IPS DF 4.7 (cell line): Measurements from ENCODE around the gene EP400.
"Not testable (repeated sequence)": the region's sequence is repeated elsewhere in the genome, so short reads cannot be mapped to it uniquely, and the experiment has no call there.

Source experiments
- DNase-seq: peaks from one replicate; pipeline ENCODE4 v3.0.0-alpha.2; 2013; ENCODE audit warnings: low spot score; ENCODE audit errors: extremely low read depth

The EP400 gene

DNA sequence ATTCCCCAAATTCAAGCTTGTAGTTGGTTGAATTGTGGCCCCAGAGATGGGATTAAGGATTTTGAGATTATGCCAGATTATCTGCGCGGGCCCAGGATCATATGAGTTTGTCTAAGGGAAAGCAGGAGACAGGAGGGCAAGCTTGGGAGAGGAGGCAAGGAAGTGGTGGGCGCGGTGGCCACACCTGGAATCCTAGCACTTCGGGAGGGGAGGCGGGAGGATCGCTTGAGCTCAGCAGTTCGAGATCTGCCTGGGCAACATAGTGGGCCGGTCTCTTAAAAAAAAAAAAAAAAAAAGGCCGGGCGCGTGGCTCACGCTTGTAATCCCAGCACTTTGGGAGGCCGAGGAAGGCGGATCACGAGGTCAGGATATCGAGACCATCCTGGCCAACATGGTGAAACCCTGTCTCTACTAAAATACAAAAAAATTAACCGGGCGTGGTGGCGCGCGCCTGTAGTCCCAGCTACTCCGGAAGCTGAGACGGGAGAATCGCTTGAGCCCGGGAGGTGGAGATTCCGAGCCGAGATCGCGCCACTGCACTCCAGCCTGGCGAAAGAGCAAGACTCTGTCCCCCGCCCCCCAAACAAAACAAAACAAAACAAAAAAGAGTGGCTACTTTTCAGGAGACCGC lies 21.5 kb upstream of the EP400 start:
- DNase-seq: no peak

GRCh38 chr12:131928711-131929580 lies 20.8 kb upstream of the EP400 start, which contains the start of gene PUS1:
PUS1 (plus strand) TSS chr12:131929276; CDS start chr12:131929723, 447 bp downstream.
- no peak for DNase-seq

DNA sequence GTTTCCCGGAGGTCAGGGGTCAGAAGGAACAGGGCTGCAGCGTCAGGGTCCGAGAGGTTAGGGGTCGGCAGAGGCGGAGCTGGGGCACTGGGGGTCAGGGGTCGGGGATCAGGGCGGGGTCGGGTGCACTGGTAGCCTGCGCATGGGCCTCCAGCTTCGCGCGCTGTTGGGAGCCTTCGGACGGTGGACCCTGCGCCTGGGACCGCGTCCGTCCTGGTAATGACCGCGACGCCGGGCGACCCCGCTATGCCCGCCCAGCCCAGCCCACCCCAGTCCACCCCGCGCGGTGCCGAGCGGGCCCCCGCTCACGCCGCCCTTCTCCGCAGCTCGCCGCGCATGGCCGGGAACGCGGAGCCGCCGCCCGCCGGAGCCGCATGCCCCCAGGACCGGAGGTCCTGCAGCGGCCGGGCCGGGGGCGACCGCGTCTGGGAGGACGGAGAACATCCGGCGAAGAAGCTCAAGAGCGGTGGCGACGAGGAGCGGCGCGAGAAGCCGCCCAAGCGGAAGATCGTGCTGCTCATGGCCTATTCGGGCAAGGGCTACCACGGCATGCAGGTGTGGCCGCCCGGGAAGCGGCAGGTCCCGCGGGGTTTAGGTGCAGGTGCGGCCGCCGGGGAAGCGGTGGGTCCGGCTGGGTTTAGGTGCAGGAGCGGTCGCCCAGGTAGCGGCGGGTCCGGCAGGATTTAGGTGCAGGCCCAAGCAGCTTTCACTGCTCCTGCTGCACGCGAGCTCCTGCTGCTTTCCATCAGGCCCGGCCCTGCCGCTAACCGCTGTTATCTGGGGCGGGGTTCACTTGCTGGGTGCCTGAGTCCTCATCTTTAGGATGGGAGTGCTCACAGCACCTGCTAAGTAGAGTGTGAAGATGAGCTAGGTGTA lies 19.9 kb upstream of the EP400 start:
- DNase-seq: no peak

- no peak for DNase-seq
Observed at GRCh38 chr12:131930510-131930909, 19.2 kb upstream of the EP400 start.

DNA sequence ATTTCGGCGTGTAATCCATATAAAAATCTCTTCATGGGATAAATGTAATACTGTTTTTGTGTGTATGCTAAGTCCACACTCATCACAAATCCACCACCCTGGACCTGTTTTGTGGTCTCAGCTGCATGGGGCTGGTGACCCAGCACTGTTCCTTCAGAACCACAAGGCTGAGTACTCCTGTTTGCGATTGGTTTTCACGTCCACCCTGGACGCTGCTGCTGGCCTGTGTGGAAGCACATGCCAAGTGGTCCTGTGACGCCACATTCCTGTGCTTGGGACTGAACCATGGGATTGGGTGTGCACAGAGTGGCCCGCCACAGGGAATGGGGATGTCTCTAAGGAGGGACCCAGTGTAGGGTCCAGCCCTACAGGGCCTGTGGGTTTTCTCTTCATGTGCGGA lies 16.4 kb upstream of the EP400 start:
- DNase-seq: no peak

- DNase-seq: no peak
Observed at GRCh38 chr12:131934535-131934934, 15.2 kb upstream of the EP400 start.

GRCh38 chr12:131938082-131938481 lies 11.7 kb upstream of the EP400 start:
- no peak for DNase-seq

DNA sequence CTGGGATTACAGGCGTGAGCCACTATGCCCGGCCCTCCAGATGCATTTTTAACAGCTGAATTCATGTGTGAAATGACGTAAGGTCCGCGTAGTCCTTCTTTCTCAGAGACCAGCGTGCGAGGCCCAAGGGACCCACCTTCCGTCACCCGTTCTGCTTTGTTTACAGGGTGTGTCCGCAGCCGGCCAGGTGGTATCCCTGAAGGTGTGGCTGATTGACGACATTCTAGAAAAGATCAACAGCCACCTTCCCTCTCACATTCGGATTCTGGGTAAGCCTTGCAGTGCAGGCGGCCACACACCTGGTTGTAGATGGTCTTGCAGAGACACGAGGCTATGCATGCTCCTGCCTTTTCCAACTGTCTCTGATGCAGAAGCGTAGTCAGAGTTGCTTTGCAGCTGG lies 10.7 kb upstream of the EP400 start:
- no peak for DNase-seq

GRCh38 chr12:131940141-131940547 lies 9.6 kb upstream of the EP400 start:
- no peak for DNase-seq

DNA sequence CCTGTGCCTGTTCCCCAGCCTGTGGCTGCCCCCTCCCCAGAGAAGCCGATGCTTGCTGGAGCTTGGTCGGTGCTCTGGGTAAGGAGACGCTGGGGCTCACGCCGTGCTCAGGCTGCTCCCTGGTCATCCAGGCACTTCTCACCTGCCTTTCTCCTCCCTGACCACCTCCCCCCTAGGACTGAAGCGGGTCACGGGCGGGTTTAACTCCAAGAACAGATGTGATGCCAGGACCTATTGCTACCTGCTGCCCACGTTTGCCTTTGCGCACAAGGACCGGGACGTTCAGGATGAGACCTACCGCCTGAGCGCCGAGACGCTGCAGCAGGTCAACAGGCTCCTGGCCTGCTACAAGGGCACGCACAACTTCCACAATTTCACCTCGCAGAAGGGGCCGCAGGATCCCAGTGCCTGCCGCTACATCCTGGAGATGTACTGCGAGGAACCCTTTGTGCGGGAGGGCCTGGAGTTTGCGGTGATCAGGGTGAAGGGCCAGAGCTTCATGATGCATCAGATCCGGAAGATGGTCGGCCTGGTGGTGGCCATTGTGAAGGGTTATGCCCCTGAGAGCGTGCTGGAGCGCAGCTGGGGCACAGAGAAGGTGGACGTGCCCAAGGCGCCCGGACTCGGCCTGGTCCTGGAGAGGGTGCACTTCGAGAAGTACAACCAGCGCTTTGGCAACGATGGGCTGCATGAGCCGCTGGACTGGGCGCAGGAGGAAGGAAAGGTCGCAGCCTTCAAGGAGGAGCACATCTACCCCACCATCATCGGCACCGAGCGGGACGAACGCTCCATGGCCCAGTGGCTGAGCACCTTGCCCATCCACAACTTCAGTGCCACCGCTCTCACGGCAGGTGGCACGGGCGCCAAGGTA lies 8.4 kb upstream of the EP400 start:
- no peak for DNase-seq

GRCh38 chr12:131941987-131942341 lies 7.8 kb upstream of the EP400 start:
- no peak for DNase-seq

DNA sequence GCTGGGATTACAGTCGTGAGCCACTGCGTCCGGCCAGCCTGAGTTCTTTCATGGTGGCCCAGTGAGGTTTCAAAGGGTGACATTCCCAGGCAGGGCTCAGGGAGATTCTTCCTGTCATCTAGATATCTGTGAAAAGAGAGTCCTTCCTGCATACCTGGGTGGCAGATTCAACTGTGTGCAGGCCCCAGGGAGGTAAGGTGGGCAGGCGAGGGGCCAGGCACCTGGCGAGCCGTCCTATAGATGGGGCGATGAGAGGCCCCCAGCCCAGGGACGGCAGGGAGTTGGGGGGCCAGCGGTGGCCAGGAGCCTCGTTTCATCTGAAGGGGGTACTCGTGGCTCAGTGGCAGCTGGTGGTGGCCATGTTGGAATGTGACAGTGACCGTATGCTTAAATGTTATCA lies 7.1 kb upstream of the EP400 start:
- no peak for DNase-seq

DNA sequence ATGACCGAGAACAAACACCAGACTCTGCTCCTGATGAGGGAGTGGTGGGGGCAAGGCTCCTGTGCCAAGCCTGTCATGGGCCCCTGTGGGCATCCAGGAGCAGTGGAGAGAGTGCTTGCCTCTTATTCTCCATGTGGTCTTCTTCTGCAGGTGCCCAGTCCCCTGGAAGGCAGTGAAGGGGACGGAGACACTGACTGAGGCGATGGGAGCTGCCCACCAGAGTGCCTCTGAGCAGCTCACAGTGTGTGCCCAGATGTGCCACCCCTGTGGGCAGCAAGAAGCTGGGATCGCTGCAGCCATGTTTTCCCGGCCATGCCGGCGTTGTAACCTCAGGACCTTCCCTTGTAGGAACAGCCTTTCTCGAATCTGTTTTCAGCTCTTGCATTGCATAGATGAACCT lies 6.4 kb upstream of the EP400 start:
- DNase-seq: no peak

DNA sequence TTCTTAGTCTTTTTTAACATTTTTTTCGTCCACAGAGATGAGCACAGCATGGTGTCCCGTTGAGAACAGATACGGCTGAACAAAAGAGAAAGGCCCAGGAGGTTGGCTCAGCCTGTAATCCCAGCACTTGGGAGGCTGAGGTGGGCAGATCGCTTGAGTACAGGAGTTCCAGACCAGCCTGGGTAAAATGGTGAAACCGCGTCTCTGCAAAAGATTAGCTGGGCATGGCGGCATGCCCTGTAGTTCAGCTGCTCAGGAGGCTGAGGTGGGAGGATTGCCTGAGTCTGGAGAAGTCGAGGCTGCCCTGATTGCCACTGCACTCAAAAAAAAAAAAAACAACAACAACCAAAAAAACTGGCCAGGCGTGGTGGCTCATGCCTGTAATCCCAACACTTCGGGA lies 5.9 kb upstream of the EP400 start:
- DNase-seq: no peak

DNA sequence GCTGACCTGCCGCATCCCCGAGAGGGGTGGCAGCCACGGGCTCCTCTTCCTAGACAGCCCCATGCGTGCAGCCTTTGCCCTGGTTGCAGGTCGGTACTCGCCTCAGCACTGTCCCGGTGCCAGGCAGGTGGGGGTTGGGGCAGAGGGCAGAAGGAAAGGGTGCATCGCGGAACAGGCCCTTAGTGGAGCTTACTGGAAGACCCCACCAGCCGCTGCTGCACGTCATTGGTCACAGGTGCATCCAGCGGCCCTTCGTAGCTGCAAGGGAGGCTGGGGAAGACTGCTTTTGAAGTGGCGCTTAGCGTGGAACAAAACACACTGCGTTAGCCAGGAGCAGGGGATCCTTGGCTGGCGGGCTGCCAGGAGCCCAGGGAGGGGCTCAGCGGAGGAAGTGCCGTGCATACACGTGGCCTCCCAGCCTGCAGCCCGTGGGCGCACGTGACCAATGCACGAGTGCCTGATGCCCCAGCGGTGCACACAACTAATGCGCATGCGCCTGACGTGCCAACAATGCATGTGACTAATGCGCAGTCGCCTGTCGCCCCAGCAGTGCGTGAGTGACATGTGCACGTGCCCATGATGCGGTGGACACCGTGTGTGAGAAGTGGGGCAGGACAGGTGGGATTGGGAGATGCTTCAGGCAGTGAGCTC lies 5.0 kb upstream of the EP400 start:
- no peak for DNase-seq

GRCh38 chr12:131946757-131947156 lies 3.0 kb upstream of the EP400 start:
- no peak for DNase-seq

DNA sequence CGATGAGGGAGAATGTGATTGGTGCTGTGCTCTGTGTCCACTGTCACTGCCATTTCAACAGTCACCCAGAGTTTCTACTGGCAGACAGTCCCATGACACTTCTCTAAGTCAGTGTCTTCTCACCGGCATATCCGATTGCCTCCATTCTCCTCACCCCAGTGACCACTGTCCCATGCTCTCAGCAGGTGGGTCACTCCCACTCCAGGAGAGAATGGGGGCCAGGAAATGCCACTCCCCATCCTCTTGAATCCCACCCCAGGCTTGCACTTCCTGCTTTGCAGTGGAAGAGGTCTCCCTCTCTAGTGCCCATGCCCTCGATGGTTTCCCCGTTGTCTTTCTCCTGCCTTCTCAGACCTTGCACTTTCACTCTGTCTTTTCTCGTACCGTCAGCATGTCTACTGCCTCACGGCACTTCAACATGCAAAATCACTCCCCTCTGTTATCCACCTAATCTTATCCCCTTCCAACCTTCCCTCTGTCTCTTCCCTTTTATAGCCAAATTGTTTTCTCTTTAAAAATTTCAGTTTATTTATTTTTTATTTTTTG lies 2.2 kb upstream of the EP400 start:
- DNase-seq: no peak

DNA sequence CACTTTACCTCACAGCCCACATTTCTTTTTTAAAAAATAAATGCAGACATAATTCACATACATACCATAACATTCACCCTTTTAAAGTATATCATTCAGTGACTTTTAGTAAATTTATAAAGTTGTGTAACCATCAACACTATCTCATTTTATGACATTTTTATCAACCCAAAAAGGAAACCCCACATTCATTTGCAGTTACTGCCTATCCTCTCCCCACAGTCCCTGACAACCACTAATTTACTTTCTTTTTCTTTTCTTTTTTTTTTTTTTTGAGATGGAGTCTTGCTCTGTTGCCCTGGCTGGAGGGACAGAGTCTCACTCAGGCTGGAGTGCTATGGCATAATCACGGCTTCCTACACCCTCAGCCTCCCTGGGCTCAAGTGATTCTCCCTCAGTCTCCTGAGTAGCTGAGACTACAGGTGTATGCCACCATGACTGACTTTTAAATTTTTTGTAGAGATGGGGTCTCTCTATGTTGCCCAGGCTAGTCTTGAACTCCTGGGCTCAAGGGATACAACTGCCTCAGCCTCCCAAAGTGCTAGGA lies 1.5 kb upstream of the EP400 start:
- DNase-seq: no peak

GRCh38 chr12:131948713-131949430 lies 870 bp upstream of the EP400 start:
- DNase-seq: not testable (repeated sequence)
